Hypothalamus (tissue), 51 donors: ENCODE measurements around the gene GH1.
"Not testable (repeated sequence)": the region's sequence is repeated elsewhere in the genome, so short reads cannot be mapped to it uniquely, and the experiment has no call there.

Experiments used
- DNase-seq, 51 donors: peaks; one replicate each; lab custom pipeline; 2025; lab: John Stamatoyannopoulos, UW

The GH1 gene

GRCh38 chr17:63901971-63902370 lies 16.7 kb downstream of the GH1 start:
- not testable (repeated sequence) for DNase-seq

- not testable (repeated sequence) for DNase-seq
Measured at GRCh38 chr17:63898899-63899798, 19.5 kb downstream of the GH1 start.

- not testable (repeated sequence) for DNase-seq
Measured at GRCh38 chr17:63896524-63897354, 21.9 kb downstream of the GH1 start, which contains the start of gene CSH1. Gene CSH1, minus strand, starts transcription at chr17:63896574. Its CDS starts 63 bp downstream, at chr17:63896511.

- DNase-seq, result not testable (repeated sequence)
Measured at GRCh38 chr17:63894821-63895220, 23.8 kb downstream of the GH1 start.

- DNase-seq, result not testable (repeated sequence)
Measured at GRCh38 chr17:63894021-63894420, 24.6 kb downstream of the GH1 start.

GRCh38 chr17:63892316-63893037 lies 26.2 kb downstream of the GH1 start:
- DNase-seq, result not testable (repeated sequence)

- DNase-seq, result peak in 20 of 51 donors; percentile 2 to 46 (median 14)
Measured at GRCh38 chr17:63889026-63889848, 29.4 kb downstream of the GH1 start.

- DNase-seq, result not testable (repeated sequence)
Measured at GRCh38 chr17:63885119-63885518, 33.5 kb downstream of the GH1 start.

- DNase-seq, result not testable (repeated sequence)
Measured at GRCh38 chr17:63882626-63883126, 36.0 kb downstream of the GH1 start.

GRCh38 chr17:63881935-63882601 lies 36.6 kb downstream of the GH1 start, which contains the start of gene GH2:
Gene GH2, minus strand, starts transcription at chr17:63881944. Its CDS starts 143 bp downstream, at chr17:63881801.
- peak in 2 of 51 donors; percentile 3 to 24 for DNase-seq

GRCh38 chr17:63881337-63881736 lies 37.3 kb downstream of the GH1 start:
- DNase-seq, result not testable (repeated sequence)

GRCh38 chr17:63880706-63881105 lies 37.9 kb downstream of the GH1 start:
- no peak for DNase-seq

- DNase-seq, result not testable (repeated sequence)
Measured at GRCh38 chr17:63878413-63878812, 40.2 kb downstream of the GH1 start.

- DNase-seq, result not testable (repeated sequence)
Measured at GRCh38 chr17:63874693-63875092, 43.9 kb downstream of the GH1 start.

- DNase-seq, result not testable (repeated sequence)
Measured at GRCh38 chr17:63874061-63874626, 44.5 kb downstream of the GH1 start.

GRCh38 chr17:63873577-63873976 lies 45.1 kb downstream of the GH1 start, which contains the start of gene CSH2:
Gene CSH2, minus strand, starts transcription at chr17:63873677. Its CDS starts 63 bp downstream, at chr17:63873614.
- not testable (repeated sequence) for DNase-seq

GRCh38 chr17:63871646-63872365 lies 46.8 kb downstream of the GH1 start:
- peak in 1 of 51 donors; percentile 28 for DNase-seq

GRCh38 chr17:63870292-63870665 lies 48.4 kb downstream of the GH1 start:
- DNase-seq, result not testable (repeated sequence)
